HepG2 (cell line): ENCODE measurements around the gene COL4A2. TPM values are rescaled to one million over a fixed set of nuclear protein-coding genes. Genes with fewer than 3 reads are reported as not detected.

ENCODE experiments used
- AGO2 ChIP-seq: fragments of 200-400 bp; formaldehyde crosslinking; optimal IDR thresholded peaks from 2 replicates; pipeline ENCODE3; 2017; ENCODE audit warnings: mild to moderate bottlenecking, low read depth, low read length, moderate library complexity
- ATF7-NPFF ChIP-seq: sonication (generic); formaldehyde crosslinking; IDR thresholded peaks from 2 replicates; pipeline ENCODE4 v1.8.1; 2023; ENCODE audit warnings: mild to moderate bottlenecking, low read depth, missing genetic modification reagents, moderate library complexity
- BRD4 ChIP-seq: sonication (generic); formaldehyde crosslinking; IDR thresholded peaks from 2 replicates; pipeline ENCODE4 v1.4.0; 2020; ENCODE audit warnings: missing genetic modification reagents
- CBX2 ChIP-seq, 2 experiments: fragments of 200-600 bp in 1 of 2; sonication (generic); formaldehyde crosslinking in 1 of 2; IDR thresholded peaks; 2 replicates each; pipeline versions ENCODE4 v1.7.0 to v1.8.1; 2018 to 2022; ENCODE audit warnings: low read depth in 2 of 2, low read length in 1 of 2, mild to moderate bottlenecking in 1 of 2, missing genetic modification reagents in 1 of 2
- EED ChIP-seq: sonication (generic); formaldehyde crosslinking; IDR thresholded peaks from 2 replicates; pipeline ENCODE4 v1.5.0; 2020; ENCODE audit warnings: mild to moderate bottlenecking, missing genetic modification reagents
- GMEB2 ChIP-seq: IDR thresholded peaks from 2 replicates; pipeline ENCODE4 v1.6.1; 2016; ENCODE audit warnings: missing biosample characterization, missing genetic modification reagents, low read depth
- GTF3A ChIP-seq: sonication (generic); formaldehyde crosslinking; conservative IDR thresholded peaks from 2 replicates; pipeline ENCODE4 v1.4.0; 2020; ENCODE audit warnings: mild to moderate bottlenecking, missing genetic modification reagents
- IKZF1 ChIP-seq: fragments of 450-650 bp; IDR thresholded peaks from 2 replicates; pipeline ENCODE4 v1.7.1; 2016
- PAF1 ChIP-seq: IDR thresholded peaks from 2 replicates; pipeline ENCODE4 v1.6.1; 2016; ENCODE audit warnings: missing genetic modification reagents, missing compliant biosample characterization
- PREB ChIP-seq: sonication (generic); formaldehyde crosslinking; IDR thresholded peaks from 2 replicates; pipeline ENCODE4 v1.4.0; 2020; ENCODE audit warnings: missing genetic modification reagents
- SOX6 ChIP-seq, 2 experiments: fragments of 450-650 bp in 1 of 2; sonication (generic) in 1 of 2; formaldehyde crosslinking in 1 of 2; IDR thresholded peaks; 2 replicates each; pipeline versions ENCODE4 v1.4.0 to v1.6.1; 2017 to 2020; ENCODE audit warnings: antibody characterized with exemption in 1 of 2, mild to moderate bottlenecking in 1 of 2, missing genetic modification reagents in 1 of 2
- TERF1 ChIP-seq: sonication (generic); formaldehyde crosslinking; IDR thresholded peaks from 2 replicates; pipeline ENCODE4 v1.8.0; 2022; ENCODE audit warnings: mild to moderate bottlenecking, missing genetic modification reagents, moderate library complexity
- TGIF2 ChIP-seq: IDR thresholded peaks from 2 replicates; pipeline ENCODE4 v1.6.1; 2016; ENCODE audit warnings: control low read depth, missing compliant biosample characterization
- ZBTB3 ChIP-seq: sonication (generic); formaldehyde crosslinking; IDR thresholded peaks from 2 replicates; pipeline ENCODE4 v1.4.0; 2020; ENCODE audit warnings: low read depth, mild to moderate bottlenecking, moderate library complexity, missing genetic modification reagents, borderline replicate concordance
- ZBTB40 ChIP-seq, 2 experiments: fragments of 450-650 bp in 1 of 2; sonication (generic) in 1 of 2; formaldehyde crosslinking in 1 of 2; IDR thresholded peaks; 2 replicates each; pipeline versions ENCODE4 v1.6.1 to v1.8.0; 2016 to 2022; ENCODE audit warnings: antibody characterized with exemption in 1 of 2, mild to moderate bottlenecking in 1 of 2, missing genetic modification reagents in 1 of 2
- ZNF263 ChIP-seq: sonication (generic); formaldehyde crosslinking; IDR thresholded peaks from 2 replicates; pipeline ENCODE4 v1.4.0; 2020; ENCODE audit warnings: missing genetic modification reagents
- ZNF451 ChIP-seq: sonication (generic); formaldehyde crosslinking; IDR thresholded peaks from 2 replicates; pipeline ENCODE4 v1.5.0; 2020; ENCODE audit warnings: mild to moderate bottlenecking, missing genetic modification reagents
- polyA plus RNA-seq, 8 experiments: library from polyadenylated mRNA; depleted of rRNA in 3 of 8; stranded (reverse) in 7 of 8; unstranded in 1 of 8; fragments of >200 nt; fragmentation: Illumina TruSeq in 4 of 8; extraction: Trizol in 4 of 8; gene quantifications; 2 replicates each; pipeline versions ENCODE4 v1.2.1 to v1.2.3, GENCODE V29; 2011 to 2016; ENCODE audit warnings: low read depth in 4 of 8, missing spikeins in 1 of 8, mixed read lengths in 1 of 8; ENCODE audit not compliant: insufficient read depth in 1 of 8
- total RNA-seq, 5 experiments: library from RNA; depleted of rRNA; stranded (reverse); fragments of >200 nt; fragmentation: Illumina TruSeq; extraction: Trizol; gene quantifications; 2 replicates each; pipeline ENCODE4 v1.2.3, GENCODE V29; 2016; ENCODE audit warnings: low read depth in 1 of 5

The COL4A2 gene
- total and polyA plus RNA-seq, 2 of the 13 experiments (the other 11 are each of a cell fraction or from before 2014, with no cell fraction given) = 0.22 to 1.9 TPM

- no peak for TF ChIP-seq CBX2 (IDR thresholded peaks at IDR 0.05; ENCODE audit: low read depth, low read length)
- TF ChIP-seq CBX2 (CRISPR knock-in tag; IDR thresholded peaks at IDR 0.05; ENCODE audit: low read depth) = no peak
- TF ChIP-seq EED = no peak
- TF ChIP-seq ZBTB3 (CRISPR knock-in tag) = no peak
- no peak for TF ChIP-seq PAF1 (CRISPR knock-in tag)
- TF ChIP-seq SOX6 (IDR thresholded peaks at IDR 0.05) = no peak
- TF ChIP-seq SOX6 (CRISPR knock-in tag; IDR thresholded peaks at IDR 0.05) = peak; percentile 61; the same call in 1 of the 2 replicates
- no peak for TF ChIP-seq PREB
- TF ChIP-seq TERF1 = no peak
- no peak for TF ChIP-seq AGO2
- TF ChIP-seq ZNF263 (CRISPR knock-in tag) = no peak
- no peak for TF ChIP-seq ZNF451 (CRISPR knock-in tag)
- no peak for TF ChIP-seq TGIF2 (CRISPR knock-in tag)
- TF ChIP-seq ZBTB40 (IDR thresholded peaks at IDR 0.05) = no peak
- TF ChIP-seq ZBTB40 (CRISPR knock-in tag; IDR thresholded peaks at IDR 0.05) = no peak
- no peak for TF ChIP-seq GTF3A
- TF ChIP-seq GMEB2 (CRISPR knock-in tag) = no peak
- no peak for TF ChIP-seq IKZF1
- TF ChIP-seq BRD4 = no peak
- TF ChIP-seq ATF7-NPFF (CRISPR knock-in tag) = no peak
Observed at GRCh38 chr13:110546926-110547325, 239.8 kb downstream of the COL4A2 start (continued).
